ENCODE data around the gene PRPF39.

DNA sequence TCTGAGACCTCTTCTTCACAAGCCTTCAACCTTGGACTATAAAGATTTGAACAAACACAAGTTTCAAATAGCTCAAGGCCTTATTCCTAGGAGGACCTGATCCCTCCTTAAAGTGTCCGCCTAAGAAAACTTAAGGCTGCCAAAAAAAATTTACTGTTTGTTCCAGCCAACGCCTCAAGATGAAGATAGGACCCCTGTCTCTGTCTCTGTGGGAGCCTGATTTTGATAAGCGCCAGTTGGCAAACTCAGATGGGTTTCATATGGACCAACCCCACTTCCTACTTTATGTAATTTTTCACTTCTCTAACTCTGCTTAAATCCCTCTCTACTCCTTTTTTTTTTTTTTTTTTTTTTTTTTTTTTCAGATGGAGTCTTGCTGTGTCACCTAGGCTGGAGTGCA lies 39.4 kb downstream of the PRPF39 start:
- TF ChIP-seq, protein P1, sequence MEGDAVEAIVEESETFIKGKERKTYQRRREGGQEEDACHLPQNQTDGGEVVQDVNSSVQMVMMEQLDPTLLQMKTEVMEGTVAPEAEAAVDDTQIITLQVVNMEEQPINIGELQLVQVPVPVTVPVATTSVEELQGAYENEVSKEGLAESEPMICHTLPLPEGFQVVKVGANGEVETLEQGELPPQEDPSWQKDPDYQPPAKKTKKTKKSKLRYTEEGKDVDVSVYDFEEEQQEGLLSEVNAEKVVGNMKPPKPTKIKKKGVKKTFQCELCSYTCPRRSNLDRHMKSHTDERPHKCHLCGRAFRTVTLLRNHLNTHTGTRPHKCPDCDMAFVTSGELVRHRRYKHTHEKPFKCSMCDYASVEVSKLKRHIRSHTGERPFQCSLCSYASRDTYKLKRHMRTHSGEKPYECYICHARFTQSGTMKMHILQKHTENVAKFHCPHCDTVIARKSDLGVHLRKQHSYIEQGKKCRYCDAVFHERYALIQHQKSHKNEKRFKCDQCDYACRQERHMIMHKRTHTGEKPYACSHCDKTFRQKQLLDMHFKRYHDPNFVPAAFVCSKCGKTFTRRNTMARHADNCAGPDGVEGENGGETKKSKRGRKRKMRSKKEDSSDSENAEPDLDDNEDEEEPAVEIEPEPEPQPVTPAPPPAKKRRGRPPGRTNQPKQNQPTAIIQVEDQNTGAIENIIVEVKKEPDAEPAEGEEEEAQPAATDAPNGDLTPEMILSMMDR (IDR thresholded peaks at IDR 0.05), result no peak
- TF ChIP-seq, protein P2, sequence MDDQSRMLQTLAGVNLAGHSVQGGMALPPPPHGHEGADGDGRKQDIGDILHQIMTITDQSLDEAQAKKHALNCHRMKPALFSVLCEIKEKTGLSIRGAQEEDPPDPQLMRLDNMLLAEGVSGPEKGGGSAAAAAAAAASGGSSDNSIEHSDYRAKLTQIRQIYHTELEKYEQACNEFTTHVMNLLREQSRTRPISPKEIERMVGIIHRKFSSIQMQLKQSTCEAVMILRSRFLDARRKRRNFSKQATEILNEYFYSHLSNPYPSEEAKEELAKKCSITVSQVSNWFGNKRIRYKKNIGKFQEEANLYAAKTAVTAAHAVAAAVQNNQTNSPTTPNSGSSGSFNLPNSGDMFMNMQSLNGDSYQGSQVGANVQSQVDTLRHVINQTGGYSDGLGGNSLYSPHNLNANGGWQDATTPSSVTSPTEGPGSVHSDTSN (IDR thresholded peaks at IDR 0.05), result no peak
- TF ChIP-seq ELF1 (IDR thresholded peaks at IDR 0.05) (no peak), NRF1 (IDR thresholded peaks at IDR 0.05; ENCODE audit: low read depth, low read length) (no peak)
